A204.1 (cell line): ENCODE measurements around the gene NHLRC4.

Source experiments
- FAIRE-seq: peaks from 2 replicates; lab custom pipeline; 2012; peaks lifted over from hg19 to GRCh38; lab: Jason Lieb, UNC

NHLRC4 gene

DNA sequence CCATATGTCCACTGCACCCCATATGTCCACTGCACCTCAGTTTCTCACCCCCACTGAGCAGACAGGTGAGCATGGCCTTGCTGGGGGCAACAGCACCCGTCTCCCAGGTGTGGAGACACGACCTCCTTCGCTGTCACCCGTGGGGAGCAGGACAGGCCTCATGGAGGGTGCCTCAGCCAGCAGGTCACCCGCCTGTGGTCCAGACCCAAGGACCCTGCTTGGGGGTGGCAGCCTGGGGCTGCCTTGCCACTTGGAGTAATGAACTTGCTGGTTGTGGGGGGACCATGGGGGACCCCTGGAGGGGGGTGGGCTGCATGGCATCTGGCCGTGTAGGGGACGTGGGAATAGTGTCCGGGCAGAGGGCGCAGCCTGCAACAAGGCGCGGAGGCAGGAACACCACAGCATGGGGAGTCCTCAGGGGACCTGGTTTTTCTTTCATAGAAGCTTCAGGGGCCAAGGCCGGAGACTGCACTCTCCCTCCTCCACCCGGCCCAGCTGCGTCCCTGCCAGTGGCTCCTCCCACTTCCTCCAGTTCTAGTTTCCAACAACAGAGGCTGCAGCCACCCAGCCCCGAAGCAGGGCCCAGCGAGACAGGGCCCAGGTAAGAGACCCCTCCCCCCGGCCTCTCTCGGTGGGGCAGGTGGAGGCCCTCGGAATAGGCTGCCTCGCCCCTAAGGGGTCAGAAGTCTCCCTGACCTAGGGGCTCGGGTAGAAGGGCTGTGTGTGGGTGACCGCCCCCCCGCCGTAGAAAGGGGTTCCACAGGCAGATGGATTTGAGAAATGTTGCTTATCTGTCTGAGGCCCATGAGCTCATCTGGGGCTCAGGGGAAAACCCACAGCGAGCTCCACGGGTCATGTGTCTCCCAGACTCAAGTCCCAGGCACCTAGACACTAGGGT, at the start of gene NHLRC4:
TSS of gene NHLRC4 (plus strand) at position 531 of the 898 bp plus-strand sequence. CDS start 1,043 bp downstream, outside the sequence.
- FAIRE-seq = no peak

GRCh38 chr16:518858-519257, 47.9 kb upstream of the NHLRC4 start:
- no peak for FAIRE-seq

GRCh38 chr16:519425-519824, 47.4 kb upstream of the NHLRC4 start:
- FAIRE-seq = no peak

- FAIRE-seq = no peak
Measured at GRCh38 chr16:519841-520687, 46.7 kb upstream of the NHLRC4 start.

DNA sequence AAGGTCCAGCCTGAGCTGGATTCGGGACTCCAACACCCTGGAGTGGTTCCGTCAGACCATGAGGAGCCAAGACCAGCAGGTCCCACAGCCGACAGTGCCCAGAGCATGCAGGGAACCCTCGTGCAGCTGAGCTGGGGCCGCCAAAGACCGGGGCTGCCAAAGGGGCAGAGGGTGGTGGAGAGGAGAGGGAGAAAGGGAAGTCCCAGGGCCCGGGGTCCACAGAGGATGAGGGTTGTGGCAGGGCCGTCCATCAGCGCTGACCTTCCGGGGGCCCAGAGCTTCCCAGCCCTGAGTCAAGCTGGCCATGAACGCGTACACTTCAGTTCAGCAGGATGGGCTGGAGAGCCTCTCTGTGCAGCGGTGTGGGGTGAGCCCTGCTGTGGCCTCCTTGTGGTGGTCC, 46.0 kb upstream of the NHLRC4 start:
- no peak for FAIRE-seq

- FAIRE-seq = no peak
Measured at GRCh38 chr16:521381-522210, 45.2 kb upstream of the NHLRC4 start.

DNA sequence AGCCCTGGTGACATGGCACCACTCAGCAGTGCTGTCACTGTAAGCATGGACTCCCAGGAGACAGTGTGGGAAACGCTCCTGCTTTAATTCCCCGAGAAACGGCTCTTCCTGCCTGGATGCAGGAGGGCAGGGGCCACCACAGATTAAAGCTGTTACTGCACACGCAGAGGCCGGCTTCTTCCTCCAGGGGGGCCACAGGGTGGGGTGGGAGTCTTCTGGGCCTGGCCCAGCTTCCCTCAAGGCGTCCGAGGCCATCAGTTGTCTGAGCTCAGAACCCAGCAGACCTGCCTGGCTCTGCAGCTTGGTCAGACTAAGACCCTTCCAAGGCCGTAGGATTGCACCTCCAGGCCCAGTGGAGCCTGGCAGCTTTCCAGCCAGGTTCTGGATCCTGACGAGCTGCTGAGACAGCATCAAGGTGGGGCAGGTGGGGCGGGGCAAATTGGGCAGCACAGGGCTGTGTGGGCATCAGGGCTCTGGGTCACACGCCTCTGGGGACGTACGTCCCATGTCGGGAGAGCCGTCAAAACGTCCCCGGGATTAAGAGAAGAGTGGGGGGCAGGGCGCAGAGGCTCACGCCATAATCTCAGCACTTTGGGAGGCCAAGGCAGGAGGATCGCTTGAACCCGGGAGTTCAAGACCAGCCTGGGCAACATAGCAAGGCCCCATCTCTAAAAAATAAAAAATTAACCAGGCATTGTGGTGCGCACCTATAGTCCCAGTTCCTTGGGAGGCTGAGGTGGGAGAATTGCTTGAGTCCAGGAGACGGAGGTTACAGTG, 44.3 kb upstream of the NHLRC4 start:
- no peak for FAIRE-seq

DNA sequence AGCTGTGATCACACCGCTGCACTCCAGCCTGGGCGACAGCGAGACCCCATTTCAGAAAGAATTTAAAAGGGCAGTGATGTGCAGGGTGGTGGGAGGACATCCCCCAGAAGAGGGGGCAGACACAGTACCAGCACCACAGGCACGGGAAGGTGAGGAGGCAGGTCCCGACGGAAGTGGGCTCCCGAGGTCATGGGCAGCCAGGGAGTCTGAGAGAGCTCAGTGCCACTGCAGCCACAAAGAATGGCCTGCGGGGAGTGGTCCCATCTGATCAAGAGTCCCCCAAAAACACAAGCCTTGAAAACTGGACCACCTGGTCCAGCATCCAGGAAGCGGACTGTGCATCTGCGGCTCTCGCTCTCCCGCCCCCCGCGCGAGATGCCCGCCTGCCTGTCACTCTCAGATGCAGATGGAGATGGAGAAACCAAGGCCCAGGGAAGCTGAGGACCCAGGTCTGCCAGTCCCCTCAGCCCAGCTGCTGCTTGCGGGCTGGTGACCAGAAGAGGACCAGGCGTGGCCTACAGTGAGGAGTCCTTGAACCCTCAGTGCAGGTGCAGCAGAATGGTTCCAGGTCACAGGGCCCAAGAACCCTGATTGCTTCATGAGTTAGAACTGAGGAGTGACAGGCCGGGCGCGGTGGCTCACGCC, 43.6 kb upstream of the NHLRC4 start:
- FAIRE-seq = no peak

GRCh38 chr16:524274-525040, 42.3 kb upstream of the NHLRC4 start:
- no peak for FAIRE-seq

GRCh38 chr16:525123-525519, 41.7 kb upstream of the NHLRC4 start:
- no peak for FAIRE-seq

DNA sequence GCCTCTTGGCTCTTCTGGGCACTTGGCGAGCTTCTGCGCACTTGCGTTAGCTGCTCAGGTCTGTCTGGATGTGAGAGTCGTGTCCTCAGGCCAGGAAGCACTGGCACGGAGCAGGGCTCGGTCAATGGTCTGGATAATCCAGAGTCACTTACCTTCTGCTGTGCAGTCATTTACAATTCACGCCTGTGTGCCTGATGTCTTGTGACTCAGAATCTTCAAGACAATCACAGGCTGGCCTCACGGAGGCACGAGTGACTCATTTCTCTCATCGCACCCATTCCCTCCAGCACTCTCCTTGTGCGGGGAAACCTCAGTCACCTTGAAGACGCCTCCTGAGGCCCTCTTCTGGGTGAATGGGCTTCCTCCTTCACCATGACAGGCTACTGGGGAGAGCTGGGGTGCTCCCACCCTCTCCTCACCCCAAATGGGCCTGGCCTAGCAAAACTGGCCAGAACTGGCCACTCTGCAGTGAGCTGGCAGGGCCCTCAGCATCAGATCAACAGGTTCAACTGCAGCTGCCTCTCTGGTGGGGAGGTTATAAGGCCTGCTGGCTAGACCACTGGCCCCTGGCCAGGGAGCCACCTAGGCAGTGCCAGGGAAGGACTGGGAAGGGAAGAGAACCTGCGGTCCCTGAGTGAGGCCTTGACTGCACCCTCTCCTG, 41.2 kb upstream of the NHLRC4 start:
- FAIRE-seq = no peak

DNA sequence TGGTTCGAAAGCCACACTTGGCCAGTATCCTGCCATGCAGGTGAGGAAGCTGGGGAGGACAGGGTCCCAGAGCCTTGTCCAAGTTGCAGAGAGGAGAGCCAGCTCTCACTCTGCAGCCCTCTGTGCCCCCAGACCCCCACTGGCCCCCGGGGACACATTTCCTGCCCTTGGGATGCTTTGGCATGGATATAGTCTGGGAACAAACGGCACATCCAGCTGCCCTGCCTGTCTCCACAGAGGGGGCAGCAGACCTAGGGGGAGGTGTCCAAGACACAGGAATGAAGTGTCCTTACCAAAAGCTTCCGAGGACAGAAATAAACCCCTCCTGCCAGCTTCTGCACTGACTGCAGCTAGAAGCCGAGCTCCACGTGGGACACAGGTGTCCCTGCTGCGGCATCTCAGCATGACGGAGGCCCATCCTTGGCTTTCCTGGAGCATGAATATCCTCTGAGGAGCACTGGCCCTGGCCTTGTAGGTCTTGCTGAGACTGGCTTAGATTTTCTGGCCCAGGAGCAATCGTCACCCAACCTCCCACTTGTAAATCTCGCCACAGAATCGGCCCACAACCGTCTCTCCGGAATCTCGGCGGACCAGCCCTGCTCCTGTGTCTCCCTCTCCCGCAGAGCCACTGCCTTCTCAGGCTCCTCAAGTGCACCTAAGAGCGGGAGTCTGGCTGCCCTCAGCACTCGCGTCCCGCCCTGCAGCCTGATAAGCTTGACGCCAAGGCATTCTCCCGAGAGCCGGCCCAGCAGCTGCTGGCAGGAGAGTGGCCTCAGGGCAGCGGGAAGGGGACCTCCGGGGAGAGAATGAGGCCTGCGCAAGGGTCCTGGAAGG, 40.4 kb upstream of the NHLRC4 start:
- no peak for FAIRE-seq

- no peak for FAIRE-seq
Measured at GRCh38 chr16:527015-527903, 39.5 kb upstream of the NHLRC4 start, which contains the start of gene CAPN15. Gene CAPN15 (plus strand): TSS chr16:527712. CDS start chr16:546839, 19,127 bp downstream.

- FAIRE-seq = no peak
Measured at GRCh38 chr16:528111-529011, 38.4 kb upstream of the NHLRC4 start.

GRCh38 chr16:529012-529575, 37.7 kb upstream of the NHLRC4 start:
- FAIRE-seq = no peak
